Liver (tissue), 9 donors: Measurements from ENCODE around the gene PPP3CA. TPM values are rescaled to one million over a fixed set of nuclear protein-coding genes. Genes with fewer than 3 reads are reported as not detected.

ENCODE experiments used
- DNase-seq: peaks from one replicate; pipeline ENCODE4 v3.0.0-alpha.2; 2017; ENCODE audit warnings: low spot score
- H3K27ac ChIP-seq, 2 donors: one replicate each; pipeline ENCODE4 v1.7.0; 2013; ENCODE audit warnings: inconsistent platforms in 2 of 2, low read length in 2 of 2, control low read depth in 1 of 2, low read depth in 1 of 2, mild to moderate bottlenecking in 1 of 2
- H3K27me3 ChIP-seq, 4 donors: one replicate each; pipeline versions ENCODE4 v1.6.1 to v1.7.0; 2013; ENCODE audit warnings: low read length in 3 of 4, inconsistent platforms in 1 of 4, mild to moderate bottlenecking in 1 of 4, moderate library complexity in 1 of 4; ENCODE audit not compliant: control insufficient read depth in 4 of 4, insufficient read depth in 4 of 4
- H3K36me3 ChIP-seq, 4 donors: one replicate each; pipeline versions ENCODE4 v1.6.1 to v1.7.0; 2013; ENCODE audit warnings: low read length in 3 of 4, mild to moderate bottlenecking in 3 of 4, low read depth in 1 of 4, moderate library complexity in 1 of 4; ENCODE audit not compliant: control insufficient read depth in 4 of 4, insufficient read depth in 3 of 4
- H3K4me1 ChIP-seq, 4 donors: one replicate each; pipeline versions ENCODE4 v1.6.1 to v1.7.0; 2013; ENCODE audit warnings: low read length in 3 of 4, mild to moderate bottlenecking in 3 of 4, moderate library complexity in 1 of 4; ENCODE audit not compliant: control insufficient read depth in 4 of 4, insufficient read depth in 4 of 4
- H3K4me3 ChIP-seq, 3 donors: one replicate each; pipeline versions ENCODE4 v1.6.1 to v1.7.0; 2013; ENCODE audit warnings: low read length in 3 of 3, control low read depth in 1 of 3, low read depth in 1 of 3, mild to moderate bottlenecking in 1 of 3
- H3K9ac ChIP-seq, 2 donors: one replicate each; pipeline ENCODE4 v1.7.0; 2013; ENCODE audit warnings: low read length in 2 of 2, mild to moderate bottlenecking in 2 of 2, moderate library complexity in 2 of 2, control low read depth in 1 of 2, low read depth in 1 of 2
- H3K9me3 ChIP-seq, 4 donors: one replicate each; pipeline versions ENCODE4 v1.6.1 to v1.7.0; 2013; ENCODE audit warnings: low read length in 3 of 4; ENCODE audit not compliant: control insufficient read depth in 4 of 4
- EGR1 ChIP-seq, 2 donors: IDR thresholded peaks; 2 replicates each; pipeline ENCODE4 v1.6.1; 2016 to 2018; ENCODE audit warnings: antibody characterized with exemption in 2 of 2, low read depth in 2 of 2
- FOXA1 ChIP-seq: IDR thresholded peaks from 2 replicates; pipeline ENCODE4 v1.6.1; 2016; ENCODE audit warnings: antibody characterized with exemption
- FOXA2 ChIP-seq: IDR thresholded peaks from 2 replicates; pipeline ENCODE4 v1.6.1; 2016; ENCODE audit warnings: antibody characterized with exemption
- GABPA ChIP-seq, 2 donors: IDR thresholded peaks in 1 of 2; conservative IDR thresholded peaks in 1 of 2; 2 replicates each; pipeline ENCODE4 v1.6.1; 2016; ENCODE audit warnings: antibody characterized with exemption in 2 of 2, mild to moderate bottlenecking in 1 of 2, moderate library complexity in 1 of 2
- HNF4A ChIP-seq, 2 donors: conservative IDR thresholded peaks; 2 replicates each; pipeline ENCODE4 v1.6.1; 2016; ENCODE audit warnings: antibody characterized with exemption in 2 of 2, mild to moderate bottlenecking in 2 of 2
- HNF4G ChIP-seq: IDR thresholded peaks from 2 replicates; pipeline ENCODE4 v1.6.1; 2016; ENCODE audit warnings: antibody characterized with exemption
- JUND ChIP-seq, 2 donors: IDR thresholded peaks; 2 replicates each; pipeline ENCODE4 v1.6.1; 2016; ENCODE audit warnings: antibody characterized with exemption in 2 of 2
- MAX ChIP-seq: IDR thresholded peaks from 2 replicates; pipeline ENCODE4 v1.6.1; 2016; ENCODE audit warnings: antibody characterized with exemption
- NR2F2 ChIP-seq: IDR thresholded peaks from 2 replicates; pipeline ENCODE4 v1.6.1; 2016; ENCODE audit warnings: antibody characterized with exemption
- RAD21 ChIP-seq, 2 donors: IDR thresholded peaks; 2 replicates each; pipeline ENCODE4 v1.6.1; 2016; ENCODE audit warnings: antibody characterized with exemption in 2 of 2, mild to moderate bottlenecking in 2 of 2
- RXRA ChIP-seq, 2 donors: IDR thresholded peaks; 2 replicates each; pipeline ENCODE4 v1.6.1; 2017 to 2018; ENCODE audit warnings: antibody characterized with exemption in 2 of 2, mild to moderate bottlenecking in 1 of 2
- SP1 ChIP-seq: IDR thresholded peaks from 2 replicates; pipeline ENCODE4 v1.6.1; 2018; ENCODE audit warnings: antibody characterized with exemption, mild to moderate bottlenecking
- TAF1 ChIP-seq: conservative IDR thresholded peaks from 2 replicates; pipeline ENCODE4 v1.6.1; 2016; ENCODE audit warnings: antibody characterized with exemption, mild to moderate bottlenecking
- YY1 ChIP-seq: IDR thresholded peaks from 2 replicates; pipeline ENCODE4 v1.6.1; 2016; ENCODE audit warnings: antibody characterized with exemption, mild to moderate bottlenecking
- WGBS: extraction: QIAGEN DNeasy Blood & Tissue Kit; methylation state at CpG from one replicate; pipeline ENCODE4 v1.1.7; 2013; 5-methylcytosine and 5-hydroxymethylcytosine counted together
- polyA plus RNA-seq, 2 donors: library from polyadenylated mRNA; stranded (reverse) in 1 of 2; unstranded in 1 of 2; fragments of 200-250 nt in 1 of 2; fragments of >200 nt in 1 of 2; fragmentation: Nextera tagmentation in 1 of 2; extraction: Ambion mirVana in 1 of 2; gene quantifications; one replicate each; pipeline versions ENCODE4 v1.2.1 to v1.2.3, GENCODE V29; 2013 to 2015
- total RNA-seq, 2 donors: library from RNA; depleted of rRNA; stranded (reverse); fragments of >200 nt; gene quantifications; one replicate each; pipeline ENCODE4 v1.2.3, GENCODE V29; 2014
- TF ChIP-seq, protein P1 (sequence below): fragments of 150-350 bp; IDR thresholded peaks from 2 replicates; pipeline ENCODE4 v1.5.1; 2017; ENCODE audit warnings: improper control_type of control experiment, low read depth, low read length; ENCODE audit not compliant: missing input control
- TF ChIP-seq, protein P2 (sequence below): IDR thresholded peaks from 2 replicates; pipeline ENCODE4 v1.6.1; 2016; ENCODE audit warnings: antibody characterized with exemption, mild to moderate bottlenecking
- TF ChIP-seq, protein P3 (sequence below): IDR thresholded peaks from 2 replicates; pipeline ENCODE4 v1.6.1; 2016; ENCODE audit warnings: antibody characterized with exemption
- TF ChIP-seq, protein P4 (sequence below): IDR thresholded peaks from 2 replicates; pipeline ENCODE4 v1.6.1; 2016; ENCODE audit warnings: antibody characterized with exemption
- donor health status: healthy.
- donor health status: healthy.
- donor health status: healthy.
- donor health status: healthy.
- donor health status: healthy.

Gene PPP3CA
- total and polyA plus RNA-seq, 4 donors, result 3.6 to 18.2 (median 14.2) TPM

DNA sequence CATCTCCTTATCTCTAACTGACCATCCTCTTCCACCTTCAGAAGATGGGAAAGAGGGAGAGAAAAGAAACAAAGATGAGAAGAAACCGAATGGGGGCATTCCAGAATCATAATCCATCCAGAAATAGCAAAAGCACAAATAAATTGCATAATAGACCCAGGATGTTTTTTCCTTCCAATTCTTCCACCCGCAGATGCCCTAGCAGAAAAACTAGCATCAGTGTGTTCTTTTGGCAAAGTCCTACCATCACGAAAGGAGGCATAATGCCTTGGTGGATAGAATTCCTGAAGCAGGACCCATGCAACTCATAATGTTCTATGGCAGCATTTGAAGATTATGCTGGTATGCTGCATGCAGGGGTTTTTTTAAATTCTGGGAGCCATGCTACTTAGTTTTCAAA, 279.2 kb downstream of the PPP3CA start:
- WGBS, result 88% methylated on average over 3 of the region's 3 CpGs
- Histone ChIP-seq H3K9me3 (no peaks in the 10 kb centered on the region), H3K9ac (no peak overlapping the region)

DNA sequence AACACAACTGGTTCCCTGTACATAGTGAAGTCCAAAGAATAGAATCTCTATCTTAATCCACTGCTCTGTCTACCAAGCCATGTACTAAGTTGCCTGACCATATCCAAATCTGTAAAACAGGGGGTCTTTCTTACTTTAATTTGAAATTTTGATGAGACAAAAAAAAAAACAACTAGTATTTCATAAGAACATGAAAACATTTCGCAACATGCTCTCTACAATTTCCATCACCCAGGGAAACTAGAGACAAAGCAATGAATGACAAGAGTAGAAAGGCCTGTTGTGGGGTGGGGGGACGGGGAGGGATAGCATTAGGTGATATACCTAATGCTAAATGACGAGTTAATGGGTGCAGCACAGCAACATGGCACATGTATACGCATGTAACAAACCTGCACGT, 279.9 kb downstream of the PPP3CA start:
- H3K27ac ChIP-seq, result no peak overlapping the region
- no peak for DNase-seq
- H3K9me3 ChIP-seq, result no peaks in the 10 kb centered on the region
- H3K4me3 ChIP-seq, result no peak overlapping the region
- H3K27me3 ChIP-seq, result no peaks in the 10 kb centered on the region
- TF ChIP-seq, protein P1, sequence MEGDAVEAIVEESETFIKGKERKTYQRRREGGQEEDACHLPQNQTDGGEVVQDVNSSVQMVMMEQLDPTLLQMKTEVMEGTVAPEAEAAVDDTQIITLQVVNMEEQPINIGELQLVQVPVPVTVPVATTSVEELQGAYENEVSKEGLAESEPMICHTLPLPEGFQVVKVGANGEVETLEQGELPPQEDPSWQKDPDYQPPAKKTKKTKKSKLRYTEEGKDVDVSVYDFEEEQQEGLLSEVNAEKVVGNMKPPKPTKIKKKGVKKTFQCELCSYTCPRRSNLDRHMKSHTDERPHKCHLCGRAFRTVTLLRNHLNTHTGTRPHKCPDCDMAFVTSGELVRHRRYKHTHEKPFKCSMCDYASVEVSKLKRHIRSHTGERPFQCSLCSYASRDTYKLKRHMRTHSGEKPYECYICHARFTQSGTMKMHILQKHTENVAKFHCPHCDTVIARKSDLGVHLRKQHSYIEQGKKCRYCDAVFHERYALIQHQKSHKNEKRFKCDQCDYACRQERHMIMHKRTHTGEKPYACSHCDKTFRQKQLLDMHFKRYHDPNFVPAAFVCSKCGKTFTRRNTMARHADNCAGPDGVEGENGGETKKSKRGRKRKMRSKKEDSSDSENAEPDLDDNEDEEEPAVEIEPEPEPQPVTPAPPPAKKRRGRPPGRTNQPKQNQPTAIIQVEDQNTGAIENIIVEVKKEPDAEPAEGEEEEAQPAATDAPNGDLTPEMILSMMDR, result no peak
- TF ChIP-seq, protein P2, sequence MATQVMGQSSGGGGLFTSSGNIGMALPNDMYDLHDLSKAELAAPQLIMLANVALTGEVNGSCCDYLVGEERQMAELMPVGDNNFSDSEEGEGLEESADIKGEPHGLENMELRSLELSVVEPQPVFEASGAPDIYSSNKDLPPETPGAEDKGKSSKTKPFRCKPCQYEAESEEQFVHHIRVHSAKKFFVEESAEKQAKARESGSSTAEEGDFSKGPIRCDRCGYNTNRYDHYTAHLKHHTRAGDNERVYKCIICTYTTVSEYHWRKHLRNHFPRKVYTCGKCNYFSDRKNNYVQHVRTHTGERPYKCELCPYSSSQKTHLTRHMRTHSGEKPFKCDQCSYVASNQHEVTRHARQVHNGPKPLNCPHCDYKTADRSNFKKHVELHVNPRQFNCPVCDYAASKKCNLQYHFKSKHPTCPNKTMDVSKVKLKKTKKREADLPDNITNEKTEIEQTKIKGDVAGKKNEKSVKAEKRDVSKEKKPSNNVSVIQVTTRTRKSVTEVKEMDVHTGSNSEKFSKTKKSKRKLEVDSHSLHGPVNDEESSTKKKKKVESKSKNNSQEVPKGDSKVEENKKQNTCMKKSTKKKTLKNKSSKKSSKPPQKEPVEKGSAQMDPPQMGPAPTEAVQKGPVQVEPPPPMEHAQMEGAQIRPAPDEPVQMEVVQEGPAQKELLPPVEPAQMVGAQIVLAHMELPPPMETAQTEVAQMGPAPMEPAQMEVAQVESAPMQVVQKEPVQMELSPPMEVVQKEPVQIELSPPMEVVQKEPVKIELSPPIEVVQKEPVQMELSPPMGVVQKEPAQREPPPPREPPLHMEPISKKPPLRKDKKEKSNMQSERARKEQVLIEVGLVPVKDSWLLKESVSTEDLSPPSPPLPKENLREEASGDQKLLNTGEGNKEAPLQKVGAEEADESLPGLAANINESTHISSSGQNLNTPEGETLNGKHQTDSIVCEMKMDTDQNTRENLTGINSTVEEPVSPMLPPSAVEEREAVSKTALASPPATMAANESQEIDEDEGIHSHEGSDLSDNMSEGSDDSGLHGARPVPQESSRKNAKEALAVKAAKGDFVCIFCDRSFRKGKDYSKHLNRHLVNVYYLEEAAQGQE, result no peak
- no peak for TF ChIP-seq HNF4G
- no peak for TF ChIP-seq EGR1 (IDR thresholded peaks at IDR 0.05; ENCODE audit: low read depth in 2 of 2)
- TF ChIP-seq NR2F2, result no peak
- TF ChIP-seq JUND (IDR thresholded peaks at IDR 0.05), result no peak
- no peak for TF ChIP-seq FOXA1
- no peak for TF ChIP-seq RAD21 (IDR thresholded peaks at IDR 0.05)
- TF ChIP-seq, protein P3, sequence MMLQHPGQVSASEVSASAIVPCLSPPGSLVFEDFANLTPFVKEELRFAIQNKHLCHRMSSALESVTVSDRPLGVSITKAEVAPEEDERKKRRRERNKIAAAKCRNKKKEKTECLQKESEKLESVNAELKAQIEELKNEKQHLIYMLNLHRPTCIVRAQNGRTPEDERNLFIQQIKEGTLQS, result no peak
- no peak for TF ChIP-seq YY1
- TF ChIP-seq, protein P4, sequence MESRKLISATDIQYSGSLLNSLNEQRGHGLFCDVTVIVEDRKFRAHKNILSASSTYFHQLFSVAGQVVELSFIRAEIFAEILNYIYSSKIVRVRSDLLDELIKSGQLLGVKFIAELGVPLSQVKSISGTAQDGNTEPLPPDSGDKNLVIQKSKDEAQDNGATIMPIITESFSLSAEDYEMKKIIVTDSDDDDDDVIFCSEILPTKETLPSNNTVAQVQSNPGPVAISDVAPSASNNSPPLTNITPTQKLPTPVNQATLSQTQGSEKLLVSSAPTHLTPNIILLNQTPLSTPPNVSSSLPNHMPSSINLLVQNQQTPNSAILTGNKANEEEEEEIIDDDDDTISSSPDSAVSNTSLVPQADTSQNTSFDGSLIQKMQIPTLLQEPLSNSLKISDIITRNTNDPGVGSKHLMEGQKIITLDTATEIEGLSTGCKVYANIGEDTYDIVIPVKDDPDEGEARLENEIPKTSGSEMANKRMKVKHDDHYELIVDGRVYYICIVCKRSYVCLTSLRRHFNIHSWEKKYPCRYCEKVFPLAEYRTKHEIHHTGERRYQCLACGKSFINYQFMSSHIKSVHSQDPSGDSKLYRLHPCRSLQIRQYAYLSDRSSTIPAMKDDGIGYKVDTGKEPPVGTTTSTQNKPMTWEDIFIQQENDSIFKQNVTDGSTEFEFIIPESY, result no peak
- no peak for TF ChIP-seq FOXA2
- TF ChIP-seq SP1, result no peak
- no peak for TF ChIP-seq RXRA (IDR thresholded peaks at IDR 0.05)
- TF ChIP-seq TAF1, result no peak
- no peak for TF ChIP-seq MAX
- TF ChIP-seq HNF4A (conservative IDR thresholded peaks at IDR 0.05), result no peak
- no peak for TF ChIP-seq GABPA (IDR thresholded peaks at IDR 0.05 in 1 of 2, conservative IDR thresholded peaks at IDR 0.05 in 1 of 2)
- H3K36me3 ChIP-seq, result no peaks in the 10 kb centered on the region
- H3K9ac ChIP-seq, result no peak overlapping the region
- H3K4me1 ChIP-seq, result peaks cover 0 to 8% (median 0%) of the 10 kb centered on the region in 4 donors
- WGBS, result 98% methylated on average over 5 of the region's 5 CpGs

More for the DNA sequence above, 279.2 kb downstream of the PPP3CA start:
- H3K4me1 ChIP-seq, result peaks cover 0 to 8% (median 0%) of the 10 kb centered on the region in 4 donors
- H3K27ac ChIP-seq, result no peak overlapping the region
- no peak for DNase-seq
- TF ChIP-seq MAX, result no peak
- TF ChIP-seq NR2F2, result no peak
- no peak for TF ChIP-seq RAD21 (IDR thresholded peaks at IDR 0.05)
- no peak for TF ChIP-seq JUND (IDR thresholded peaks at IDR 0.05)
- TF ChIP-seq, protein P4, result no peak
- H3K4me3 ChIP-seq, result no peak overlapping the region
- H3K27me3 ChIP-seq, result no peaks in the 10 kb centered on the region
- H3K36me3 ChIP-seq, result no peaks in the 10 kb centered on the region
